Stimulated activated CD8-positive, alpha-beta memory T cell treated with anti-CD3 and anti-CD28 coated beads, Interleukin-7, amount 100 ng/mL, for 1 hour (primary cell): Measurements from ENCODE around the gene SPIB.
"Not testable (repeated sequence)": the region's sequence is repeated elsewhere in the genome, so short reads cannot be mapped to it uniquely, and the experiment has no call there.

Experiments used
- DNase-seq, 2 donors: peaks; one replicate each; pipeline ENCODE4 v3.0.0-alpha.2; 2020; ENCODE audit warnings: low read depth in 2 of 2

The SPIB gene

GRCh38 chr19:50468818-50469217 is 50.1 kb downstream of the SPIB start:
- no peak for DNase-seq

GRCh38 chr19:50473336-50473735 is 54.6 kb downstream of the SPIB start:
- DNase-seq, result not testable (repeated sequence)

GRCh38 chr19:50475101-50475568 is 56.4 kb downstream of the SPIB start:
- DNase-seq, result no peak

- no peak for DNase-seq
Observed at GRCh38 chr19:50475736-50476223, 57.0 kb downstream of the SPIB start.

- peak; percentile 80 to 82 for DNase-seq
Observed at GRCh38 chr19:50476224-50476906, 57.6 kb downstream of the SPIB start, which contains the start of the genes EMC10 and GARIN5A. TSS of gene EMC10 (plus strand) at chr19:50476507. CDS start at chr19:50476545, 38 bp downstream. TSS of gene GARIN5A (minus strand) at chr19:50476848. CDS start at chr19:50476388, 460 bp downstream.

- no peak for DNase-seq
Observed at GRCh38 chr19:50476907-50477238, 58.1 kb downstream of the SPIB start.

GRCh38 chr19:50477751-50478515 is 59.2 kb downstream of the SPIB start:
- no peak for DNase-seq

GRCh38 chr19:50478901-50479715 is 60.4 kb downstream of the SPIB start:
- no peak for DNase-seq

GRCh38 chr19:50479761-50480251 is 61.1 kb downstream of the SPIB start:
- no peak for DNase-seq

GRCh38 chr19:50480281-50481111 is 61.8 kb downstream of the SPIB start:
- DNase-seq, result no peak
